IMR-90 (cell line): ENCODE data around the gene TFIP11. TPM values are rescaled to one million over a fixed set of nuclear protein-coding genes. Genes with fewer than 3 reads are reported as not detected.

Experiments
- ATAC-seq: fragments of 200-7000 bp; cut with Tn5 transposase; 2 replicates; pipeline ENCODE4 v1.9.1; 2020; ENCODE audit warnings: low read depth, mild to moderate bottlenecking, moderate library complexity
- BruUV-seq: library from RNA; stranded (reverse); fragments of 400-500 nt; replicated peaks from 2 replicates; lab custom pipeline; 2021; lab: Mats Ljungman, UMichigan
- CTCF ChIA-PET: fragments of 300-600 bp; formaldehyde crosslinking; extraction: SDS; loops from one replicate; lab custom pipeline; 2021; ENCODE audit warnings: antibody characterized with exemption; lab: Yijun Ruan, JAX
- POLR2A ChIA-PET: fragments of 300-600 bp; sonication (Branson Sonifier 250); formaldehyde crosslinking; loops from one replicate; lab custom pipeline; 2022; ENCODE audit warnings: antibody characterized with exemption; ENCODE audit not compliant: unreplicated experiment; lab: Charles Lee
- DNase-seq: peaks from one replicate; pipeline ENCODE4 v3.0.0; 2013
- H2AFZ ChIP-seq: replicated peaks from 2 replicates; pipeline ENCODE3; 2013; ENCODE audit warnings: low read length, mild to moderate bottlenecking; ENCODE audit not compliant: poor library complexity
- H2AK5ac ChIP-seq: 2 replicates; pipeline ENCODE4 v1.6.1; 2013; ENCODE audit warnings: low read depth, low read length, inconsistent platforms
- H2AK9ac ChIP-seq: replicated peaks from 2 replicates; pipeline ENCODE3; 2013; ENCODE audit warnings: mild to moderate bottlenecking, low read depth, low read length, moderate library complexity; ENCODE audit not compliant: poor library complexity
- H2BK120ac ChIP-seq: 2 replicates; pipeline ENCODE4 v1.6.1; 2013; ENCODE audit warnings: low read depth, low read length, inconsistent platforms
- H2BK15ac ChIP-seq: 3 replicates; pipeline ENCODE4 v1.6.1; 2013; ENCODE audit warnings: low read depth, low read length, inconsistent platforms
- H2BK20ac ChIP-seq: 2 replicates; pipeline ENCODE4 v1.6.1; 2013; ENCODE audit warnings: low read depth, mild to moderate bottlenecking, inconsistent platforms, low read length, moderate library complexity
- H2BK5ac ChIP-seq: 2 replicates; pipeline ENCODE4 v1.6.1; 2013; ENCODE audit warnings: mild to moderate bottlenecking, low read depth, low read length, inconsistent platforms; ENCODE audit not compliant: poor library complexity, severe bottlenecking
- H3K14ac ChIP-seq: replicated peaks from 2 replicates; pipeline ENCODE4 v1.6.1; 2013; ENCODE audit warnings: low read depth, low read length, inconsistent platforms
- H3K18ac ChIP-seq: 2 replicates; pipeline ENCODE4 v1.6.1; 2013; ENCODE audit warnings: low read depth, low read length, control low read depth
- H3K23ac ChIP-seq: 2 replicates; pipeline ENCODE4 v1.6.1; 2013; ENCODE audit warnings: low read depth, low read length, inconsistent platforms
- H3K27ac ChIP-seq: 2 replicates; pipeline ENCODE4 v1.5.1; 2013; ENCODE audit warnings: mild to moderate bottlenecking, control low read depth, low read length; ENCODE audit not compliant: insufficient read depth
- H3K27me3 ChIP-seq: 2 replicates; pipeline ENCODE4 v1.6.1; 2013; ENCODE audit warnings: low read length; ENCODE audit not compliant: control insufficient read depth, insufficient read depth
- H3K36me3 ChIP-seq: 2 replicates; pipeline ENCODE4 v1.6.1; 2013; ENCODE audit warnings: low read length, mixed read lengths; ENCODE audit not compliant: control insufficient read depth, insufficient read depth
- H3K4ac ChIP-seq: 2 replicates; pipeline ENCODE4 v1.6.1; 2013; ENCODE audit warnings: low read depth, low read length, inconsistent platforms
- H3K4me1 ChIP-seq: 2 replicates; pipeline ENCODE4 v1.6.1; 2013; ENCODE audit warnings: low read length, mixed read lengths; ENCODE audit not compliant: control insufficient read depth, insufficient read depth
- H3K4me2 ChIP-seq: 2 replicates; pipeline ENCODE4 v1.6.1; 2013; ENCODE audit warnings: low read depth, mild to moderate bottlenecking, control low read depth, low read length, moderate library complexity
- H3K4me3 ChIP-seq: 2 replicates; pipeline ENCODE4 v1.5.1; 2013; ENCODE audit warnings: low read depth, mild to moderate bottlenecking, control low read depth, low read length, moderate library complexity; ENCODE audit not compliant: insufficient read depth
- H3K56ac ChIP-seq: 2 replicates; pipeline ENCODE4 v1.6.1; 2013; ENCODE audit warnings: low read length, inconsistent platforms; ENCODE audit not compliant: insufficient read depth; ENCODE audit errors: extremely low read depth
- H3K79me1 ChIP-seq, 2 experiments: 2 replicates each; pipeline ENCODE4 v1.6.1; 2013; ENCODE audit warnings: low read length in 2 of 2, inconsistent platforms in 1 of 2, low read depth in 1 of 2
- H3K9ac ChIP-seq: 2 replicates; pipeline ENCODE4 v1.6.1; 2013; ENCODE audit warnings: low read depth, low read length, control low read depth
- H3K9me1 ChIP-seq: 2 replicates; pipeline ENCODE4 v1.6.1; 2013; ENCODE audit warnings: low read length, inconsistent platforms; ENCODE audit not compliant: insufficient read depth
- H3K9me3 ChIP-seq: 2 replicates; pipeline ENCODE4 v1.6.1; 2013; ENCODE audit warnings: low read length; ENCODE audit not compliant: control insufficient read depth, insufficient read depth
- H4K20me1 ChIP-seq: 2 replicates; pipeline ENCODE4 v1.6.1; 2013; ENCODE audit warnings: low read length, inconsistent platforms; ENCODE audit not compliant: insufficient read depth
- H4K5ac ChIP-seq: 2 replicates; pipeline ENCODE4 v1.6.1; 2013; ENCODE audit warnings: mild to moderate bottlenecking, low read depth, low read length, control low read depth
- H4K8ac ChIP-seq, 2 experiments: 2 replicates each; pipeline ENCODE4 v1.6.1; 2013; ENCODE audit warnings: low read depth in 2 of 2, low read length in 2 of 2, control low read depth in 1 of 2, inconsistent platforms in 1 of 2
- H4K91ac ChIP-seq: 2 replicates; pipeline ENCODE4 v1.6.1; 2013; ENCODE audit warnings: low read depth, low read length, inconsistent platforms; ENCODE audit not compliant: insufficient read depth
- BHLHE40 ChIP-seq: fragments of 150-350 bp; IDR thresholded peaks from 2 replicates; pipeline ENCODE4 v1.6.1; 2016; ENCODE audit warnings: mild to moderate bottlenecking, low read depth, low read length
- CEBPB ChIP-seq: IDR thresholded peaks from 2 replicates; pipeline ENCODE4 v1.6.1; 2012; ENCODE audit warnings: low read depth, low read length, improper control_type of control experiment
- CHD1 ChIP-seq: IDR thresholded peaks from 2 replicates; pipeline ENCODE4 v1.6.1; 2012; ENCODE audit warnings: low read depth, low read length, improper control_type of control experiment
- FOS ChIP-seq: fragments of 150-350 bp; IDR thresholded peaks from 2 replicates; pipeline ENCODE4 v1.6.1; 2016; ENCODE audit warnings: low read depth, low read length
- MAFK ChIP-seq: IDR thresholded peaks from 2 replicates; pipeline ENCODE4 v1.6.1; 2012; ENCODE audit warnings: low read depth, low read length, improper control_type of control experiment
- MAZ ChIP-seq: IDR thresholded peaks from 2 replicates; pipeline ENCODE4 v1.6.1; 2012; ENCODE audit warnings: low read depth, mild to moderate bottlenecking, low read length, improper control_type of control experiment, moderate library complexity, borderline replicate concordance
- MXI1 ChIP-seq: IDR thresholded peaks from 2 replicates; pipeline ENCODE4 v1.6.1; 2012; ENCODE audit warnings: low read depth, mild to moderate bottlenecking, low read length, moderate library complexity, borderline replicate concordance
- NFE2L2 ChIP-seq: fragments of 150-350 bp; IDR thresholded peaks from 2 replicates; pipeline ENCODE4 v1.6.1; 2016; ENCODE audit warnings: low read depth, mild to moderate bottlenecking, low read length
- POLR2A ChIP-seq: IDR thresholded peaks from 2 replicates; pipeline ENCODE4 v1.6.1; 2012; ENCODE audit warnings: mild to moderate bottlenecking, low read depth, low read length
- RAD21 ChIP-seq: IDR thresholded peaks from 2 replicates; pipeline ENCODE4 v1.6.1; 2012; ENCODE audit warnings: low read length, improper control_type of control experiment
- RCOR1 ChIP-seq: IDR thresholded peaks from 2 replicates; pipeline ENCODE4 v1.6.1; 2012; ENCODE audit warnings: mild to moderate bottlenecking, low read length, improper control_type of control experiment; ENCODE audit not compliant: insufficient replicate concordance
- RFX5 ChIP-seq: IDR thresholded peaks from 2 replicates; pipeline ENCODE4 v1.8.0; 2012; ENCODE audit warnings: low read depth, mild to moderate bottlenecking, low read length, moderate library complexity
- SMC3 ChIP-seq: fragments of 150-350 bp; IDR thresholded peaks from 2 replicates; pipeline ENCODE4 v1.6.1; 2016; ENCODE audit warnings: low read depth, mild to moderate bottlenecking, antibody characterized with exemption, low read length, moderate library complexity
- WGBS, 2 experiments: methylation state at CpG; one replicate each; pipeline versions ENCODE4 v1.1.5 to v1.1.7; 2013; ENCODE audit warnings: missing lambda C conversion rate in 2 of 2; ENCODE audit not compliant: insufficient read length in 1 of 2; ENCODE audit errors: extremely low coverage in 2 of 2; 5-methylcytosine and 5-hydroxymethylcytosine counted together
- dilution Hi-C: fragments of 300-500 bp; cut with HindIII; formaldehyde crosslinking; loops from one replicate; pipeline ENCODE4 v1.14.3; 2018; ENCODE audit warnings: low sequenced_read_pairs; ENCODE audit not compliant: unreplicated experiment
- in situ Hi-C: fragments of 300-500 bp; cut with MboI; formaldehyde crosslinking; loops from 3 replicates; pipeline ENCODE4 v1.14.3; 2019; ENCODE audit warnings: low sequenced_read_pairs, inconsistent platforms, mixed read lengths
- intact Hi-C: fragments of 100-400 bp; cut with micrococcal nuclease; formaldehyde crosslinking; loops from 2 replicates; pipeline ENCODE4 v1.10.0; 2022
- polyA plus RNA-seq, 3 experiments: library from polyadenylated mRNA; depleted of rRNA; stranded (reverse); fragments of >200 nt; gene quantifications; 2 replicates each; pipeline ENCODE4 v1.2.3, GENCODE V29; 2012; ENCODE audit warnings: low replicate concordance in 1 of 3
- total RNA-seq: library from RNA; depleted of rRNA; stranded (reverse); fragments of >200 nt; gene quantifications from 2 replicates; pipeline ENCODE4 v1.2.3, GENCODE V29; 2012
- TF ChIP-seq, protein P1 (sequence below): fragments of 150-350 bp; IDR thresholded peaks from 2 replicates; pipeline ENCODE4 v1.6.1; 2017; ENCODE audit warnings: mild to moderate bottlenecking, antibody characterized with exemption, low read length, low read depth
- TF ChIP-seq, protein P2 (sequence below): conservative IDR thresholded peaks from 2 replicates; pipeline ENCODE4 v1.5.1; 2012; ENCODE audit warnings: mild to moderate bottlenecking, low read depth, low read length, improper control_type of control experiment
- TF ChIP-seq, protein P3 (sequence below): fragments of 150-350 bp; IDR thresholded peaks from 2 replicates; pipeline ENCODE4 v1.6.1; 2016; ENCODE audit warnings: low read depth, mild to moderate bottlenecking, low read length, moderate library complexity, borderline replicate concordance

The TFIP11 gene
- total and polyA plus RNA-seq, 2 of the 4 experiments (the other 2 are of a cell fraction): 22.5 to 43.2 TPM

DNA sequence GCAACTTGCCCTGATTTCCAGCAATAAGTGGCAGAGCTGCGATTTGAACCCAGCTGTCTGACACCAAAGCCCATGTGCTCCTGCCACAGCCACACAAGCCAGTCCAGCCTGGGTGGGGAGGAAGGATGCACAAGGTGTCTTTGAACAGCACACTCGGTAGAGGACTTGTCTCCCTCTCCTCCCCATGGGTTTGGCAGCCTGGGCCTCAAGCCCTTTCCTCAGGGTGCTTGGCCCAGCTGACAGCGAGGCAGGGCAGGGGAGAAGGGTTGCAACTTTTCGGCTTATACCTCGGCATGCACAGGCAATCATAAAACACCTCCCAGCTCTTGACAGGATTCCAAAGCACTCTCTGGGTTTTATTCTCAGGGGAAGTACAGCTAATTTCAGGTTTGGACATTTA, 63.9 kb downstream of the TFIP11 start:
- Histone ChIP-seq H3K56ac (no peak overlapping the region), H3K4me3 (no peak overlapping the region), H4K5ac (no peak overlapping the region), H3K79me1 (no peaks in the 10 kb centered on the region), H3K4ac (no peak overlapping the region), H4K8ac (no peak overlapping the region), H3K9ac (no peak overlapping the region), H3K27me3 (no peaks in the 10 kb centered on the region), H3K27ac (no peak overlapping the region), H3K4me1 (no peaks in the 10 kb centered on the region; the same call in 1 of the 2 replicates), H3K14ac (no peak overlapping the region), H2BK120ac (no peak overlapping the region), H3K9me1 (no peaks in the 10 kb centered on the region), H3K23ac (no peak overlapping the region), H2AK9ac (no peak overlapping the region), H3K9me3 (no peaks in the 10 kb centered on the region), H2AFZ (no peak overlapping the region), H4K91ac (no peak overlapping the region), H2BK15ac (no peak overlapping the region), H3K18ac (no peak overlapping the region), H2BK20ac (no peak overlapping the region), H2BK5ac (no peak overlapping the region), H4K20me1 (no peaks in the 10 kb centered on the region), H3K4me2 (no peak overlapping the region), H2AK5ac (no peak overlapping the region), H3K36me3 (peaks cover 17% of the 10 kb centered on the region)
- no TSS peak for BruUV-seq
- intact Hi-C loops: no loop called here
- no peak for TF ChIP-seq MAZ
- TF ChIP-seq RAD21: no peak
- TF ChIP-seq SMC3: no peak
- TF ChIP-seq CEBPB: no peak
- TF ChIP-seq, protein P1, sequence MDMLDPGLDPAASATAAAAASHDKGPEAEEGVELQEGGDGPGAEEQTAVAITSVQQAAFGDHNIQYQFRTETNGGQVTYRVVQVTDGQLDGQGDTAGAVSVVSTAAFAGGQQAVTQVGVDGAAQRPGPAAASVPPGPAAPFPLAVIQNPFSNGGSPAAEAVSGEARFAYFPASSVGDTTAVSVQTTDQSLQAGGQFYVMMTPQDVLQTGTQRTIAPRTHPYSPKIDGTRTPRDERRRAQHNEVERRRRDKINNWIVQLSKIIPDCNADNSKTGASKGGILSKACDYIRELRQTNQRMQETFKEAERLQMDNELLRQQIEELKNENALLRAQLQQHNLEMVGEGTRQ: no peak
- no peak for TF ChIP-seq BHLHE40
- TF ChIP-seq POLR2A: no peak
- TF ChIP-seq, protein P2, sequence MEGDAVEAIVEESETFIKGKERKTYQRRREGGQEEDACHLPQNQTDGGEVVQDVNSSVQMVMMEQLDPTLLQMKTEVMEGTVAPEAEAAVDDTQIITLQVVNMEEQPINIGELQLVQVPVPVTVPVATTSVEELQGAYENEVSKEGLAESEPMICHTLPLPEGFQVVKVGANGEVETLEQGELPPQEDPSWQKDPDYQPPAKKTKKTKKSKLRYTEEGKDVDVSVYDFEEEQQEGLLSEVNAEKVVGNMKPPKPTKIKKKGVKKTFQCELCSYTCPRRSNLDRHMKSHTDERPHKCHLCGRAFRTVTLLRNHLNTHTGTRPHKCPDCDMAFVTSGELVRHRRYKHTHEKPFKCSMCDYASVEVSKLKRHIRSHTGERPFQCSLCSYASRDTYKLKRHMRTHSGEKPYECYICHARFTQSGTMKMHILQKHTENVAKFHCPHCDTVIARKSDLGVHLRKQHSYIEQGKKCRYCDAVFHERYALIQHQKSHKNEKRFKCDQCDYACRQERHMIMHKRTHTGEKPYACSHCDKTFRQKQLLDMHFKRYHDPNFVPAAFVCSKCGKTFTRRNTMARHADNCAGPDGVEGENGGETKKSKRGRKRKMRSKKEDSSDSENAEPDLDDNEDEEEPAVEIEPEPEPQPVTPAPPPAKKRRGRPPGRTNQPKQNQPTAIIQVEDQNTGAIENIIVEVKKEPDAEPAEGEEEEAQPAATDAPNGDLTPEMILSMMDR: no peak
- no peak for TF ChIP-seq RFX5
- no peak for TF ChIP-seq MXI1
- TF ChIP-seq MAFK: no peak
- TF ChIP-seq, protein P3, sequence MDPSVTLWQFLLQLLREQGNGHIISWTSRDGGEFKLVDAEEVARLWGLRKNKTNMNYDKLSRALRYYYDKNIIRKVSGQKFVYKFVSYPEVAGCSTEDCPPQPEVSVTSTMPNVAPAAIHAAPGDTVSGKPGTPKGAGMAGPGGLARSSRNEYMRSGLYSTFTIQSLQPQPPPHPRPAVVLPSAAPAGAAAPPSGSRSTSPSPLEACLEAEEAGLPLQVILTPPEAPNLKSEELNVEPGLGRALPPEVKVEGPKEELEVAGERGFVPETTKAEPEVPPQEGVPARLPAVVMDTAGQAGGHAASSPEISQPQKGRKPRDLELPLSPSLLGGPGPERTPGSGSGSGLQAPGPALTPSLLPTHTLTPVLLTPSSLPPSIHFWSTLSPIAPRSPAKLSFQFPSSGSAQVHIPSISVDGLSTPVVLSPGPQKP: no peak
- TF ChIP-seq CHD1: no peak
- TF ChIP-seq NFE2L2: no peak
- no peak for TF ChIP-seq FOS
- no peak for TF ChIP-seq RCOR1
- in situ Hi-C loops: no loop called here
- CTCF ChIA-PET: interaction anchor here (0.8 kb wide), 1 partner anchor 9 kb away, joined by 3 read pairs; no protein-coding TSS in a partner anchor
- no peak for ATAC-seq
- WGBS, 2 experiments: no CpG with 5 or more reads among the region's 5 CpGs
- dilution Hi-C loops: no loop called here
- POLR2A ChIA-PET: no interaction called here
- DNase-seq: no peak
